Keratinocyte (primary cell): ENCODE measurements around the gene AOPEP. TPM values are rescaled to one million over a fixed set of nuclear protein-coding genes. Genes with fewer than 3 reads are reported as not detected.

ENCODE experiments used
- DNase-seq: peaks from one replicate; pipeline ENCODE4 v3.0.0-alpha.2; 2011; ENCODE audit warnings: low read depth, missing footprints, low spot score
- FAIRE-seq: peaks from 2 replicates; lab custom pipeline; 2011; peaks lifted over from hg19 to GRCh38; lab: Jason Lieb, UNC
- H2AFZ ChIP-seq: 2 replicates; pipeline ENCODE4 v1.6.0; 2012; ENCODE audit warnings: low read length, control low read depth, inconsistent platforms; ENCODE audit not compliant: control insufficient read depth
- H3K27ac ChIP-seq: 2 replicates; pipeline ENCODE4 v1.5.1; 2011; ENCODE audit warnings: low read length; ENCODE audit not compliant: control insufficient read depth, insufficient read depth
- H3K27me3 ChIP-seq: 3 replicates; pipeline ENCODE4 v1.6.0; 2011; ENCODE audit warnings: low read length; ENCODE audit not compliant: control insufficient read depth, insufficient read depth; ENCODE audit errors: extremely low read depth
- H3K36me3 ChIP-seq, 2 experiments: 2 replicates in 1 of 2; 3 replicates in 1 of 2; pipeline ENCODE4 v1.5.1; 2011; ENCODE audit warnings: low read length in 2 of 2, mild to moderate bottlenecking in 1 of 2; ENCODE audit not compliant: control insufficient read depth in 2 of 2, insufficient read depth in 2 of 2; ENCODE audit errors: extremely low read depth in 1 of 2
- H3K4me1 ChIP-seq: 3 replicates; pipeline ENCODE4 v1.5.1; 2011; ENCODE audit warnings: low read length; ENCODE audit not compliant: control insufficient read depth, insufficient read depth; ENCODE audit errors: extremely low read depth
- H3K4me2 ChIP-seq: 3 replicates; pipeline ENCODE4 v1.6.0; 2011; ENCODE audit warnings: low read depth, low read length; ENCODE audit not compliant: control insufficient read depth, insufficient read depth; ENCODE audit errors: extremely low read depth
- H3K4me3 ChIP-seq, 3 experiments: fragments of 200-600 bp in 1 of 3; sonication (generic) in 1 of 3; 2 replicates in 2 of 3; 3 replicates in 1 of 3; pipeline ENCODE4 v1.5.1; 2011 to 2016; ENCODE audit warnings: low read length in 3 of 3, mild to moderate bottlenecking in 3 of 3, control low read depth in 2 of 3, inconsistent platforms in 1 of 3, low read depth in 1 of 3, mixed read lengths in 1 of 3, mixed run types in 1 of 3, moderate library complexity in 1 of 3; ENCODE audit not compliant: control insufficient read depth in 2 of 3, insufficient read depth in 2 of 3; ENCODE audit errors: extremely low read depth in 1 of 3
- H3K79me2 ChIP-seq: 2 replicates; pipeline ENCODE4 v1.6.0; 2012; ENCODE audit warnings: low read length; ENCODE audit not compliant: control insufficient read depth, insufficient read depth
- H3K9ac ChIP-seq: 3 replicates; pipeline ENCODE4 v1.6.0; 2011; ENCODE audit warnings: low read length; ENCODE audit not compliant: control insufficient read depth, insufficient read depth; ENCODE audit errors: extremely low read depth
- H3K9me1 ChIP-seq: 3 replicates; pipeline ENCODE4 v1.6.0; 2011; ENCODE audit warnings: low read length; ENCODE audit not compliant: control insufficient read depth, insufficient read depth; ENCODE audit errors: extremely low read depth
- H3K9me3 ChIP-seq: 2 replicates; pipeline ENCODE4 v1.5.1; 2012; ENCODE audit warnings: low read depth, low read length; ENCODE audit not compliant: control insufficient read depth
- H4K20me1 ChIP-seq: 3 replicates; pipeline ENCODE4 v1.6.0; 2011; ENCODE audit warnings: low read length; ENCODE audit not compliant: control insufficient read depth, insufficient read depth; ENCODE audit errors: extremely low read depth
- CTCF ChIP-seq, 3 experiments: IDR thresholded peaks in 1 of 3; conservative IDR thresholded peaks in 1 of 3; optimal IDR thresholded peaks in 1 of 3; 2 replicates in 2 of 3; 3 replicates in 1 of 3; pipeline versions ENCODE3 to v1.5.1; 2011; ENCODE audit warnings: low read length in 3 of 3, mild to moderate bottlenecking in 3 of 3, moderate library complexity in 2 of 3, control low read depth in 1 of 3, inconsistent platforms in 1 of 3; ENCODE audit not compliant: insufficient read depth in 2 of 3; ENCODE audit errors: extremely low read depth in 1 of 3
- EZH2 ChIP-seq: IDR thresholded peaks from one replicate; pipeline ENCODE4 v1.6.1; 2012; ENCODE audit warnings: inconsistent platforms, mild to moderate bottlenecking, low read length, moderate library complexity
- dilution Hi-C: fragments of 300-500 bp; cut with MboI; formaldehyde crosslinking; loops from one replicate; pipeline ENCODE4 v1.7.0; 2020; ENCODE audit warnings: low sequenced_read_pairs; ENCODE audit not compliant: extremely low pct_ligation_motif_present
- polyA plus RNA-seq, 5 experiments: library from polyadenylated mRNA; depleted of rRNA in 3 of 5; stranded (reverse) in 3 of 5; stranded (forward) in 1 of 5; unstranded in 1 of 5; fragments of >200 nt; gene quantifications; 1 replicate in 1 of 5; 2 replicates in 3 of 5; 3 replicates in 1 of 5; pipeline versions ENCODE4 v1.2.1 to v1.2.3, GENCODE V29; 2011 to 2012; ENCODE audit warnings: missing spikeins in 2 of 5, low read depth in 1 of 5, low replicate concordance in 1 of 5

AOPEP gene
- polyA plus RNA-seq, 1 donor (not counting 4 experiments of a cell fraction or from before 2014, with no cell fraction given): 27.0 TPM

GRCh38 chr9:94923326-94924089 lies 197.0 kb downstream of the AOPEP start:
- dilution Hi-C loops: no loop called here
- Histone ChIP-seq H3K4me1 (peaks cover 69% of the 10 kb centered on the region), H3K4me3 (no peak overlapping the region), H3K9ac (no peak overlapping the region), H3K27ac (no peak overlapping the region), H2AFZ (no peak overlapping the region), H3K27me3 (no peaks in the 10 kb centered on the region), H3K79me2 (no peaks in the 10 kb centered on the region), H4K20me1 (no peaks in the 10 kb centered on the region), H3K36me3 (peaks cover 0 to 3% of the 10 kb centered on the region in 2 experiments), H3K4me2 (no peak overlapping the region), H3K9me3 (no peaks in the 10 kb centered on the region), H3K9me1 (peaks cover 2% of the 10 kb centered on the region)
- no peak for TF ChIP-seq EZH2
- no peak for TF ChIP-seq CTCF (optimal IDR thresholded peaks at IDR 0.05 in 1 of 3, IDR thresholded peaks at IDR 0.05 in 1 of 3, conservative IDR thresholded peaks at IDR 0.05 in 1 of 3; ENCODE audit: extremely low read depth in 1 of 3, insufficient read depth in 2 of 3, low read length in 3 of 3)
- FAIRE-seq (peak; percentile 34), DNase-seq (no peak)

- H3K4me3 ChIP-seq: no peak overlapping the region
- no peak for FAIRE-seq
- peaks cover 63% of the 10 kb centered on the region for H3K4me1 ChIP-seq
- peaks cover 2% of the 10 kb centered on the region for H3K9me1 ChIP-seq
- H3K9ac ChIP-seq: no peak overlapping the region
- H3K36me3 ChIP-seq: peaks cover 0 to 3% of the 10 kb centered on the region in 2 experiments
- dilution Hi-C loops: no loop called here
- peak overlapping the region; percentile 8 for H3K27ac ChIP-seq
- no peak for TF ChIP-seq EZH2
- no peak for TF ChIP-seq CTCF (optimal IDR thresholded peaks at IDR 0.05 in 1 of 3, IDR thresholded peaks at IDR 0.05 in 1 of 3, conservative IDR thresholded peaks at IDR 0.05 in 1 of 3; ENCODE audit: extremely low read depth in 1 of 3, insufficient read depth in 2 of 3, low read length in 3 of 3)
- no peaks in the 10 kb centered on the region for H3K79me2 ChIP-seq
- no peaks in the 10 kb centered on the region for H3K9me3 ChIP-seq
- H2AFZ ChIP-seq: no peak overlapping the region
- peak overlapping the region; percentile 29 for H3K4me2 ChIP-seq
- DNase-seq: no peak
- H4K20me1 ChIP-seq: no peaks in the 10 kb centered on the region
- H3K27me3 ChIP-seq: no peaks in the 10 kb centered on the region
Measured at GRCh38 chr9:94925751-94926430, 199.4 kb downstream of the AOPEP start.
